Heart right ventricle (tissue), 16 donors: ENCODE results near the gene RASGRF2. TPM values are rescaled to one million over a fixed set of nuclear protein-coding genes. Genes with fewer than 3 reads are reported as not detected.

Experiments used
- ATAC-seq, 8 donors: fragments of 200-7000 bp; cut with Tn5 transposase; one replicate each; pipeline ENCODE4 v1.9.1; 2020; ENCODE audit warnings: mild to moderate bottlenecking in 8 of 8, moderate library complexity in 8 of 8, moderate number of reproducible peaks in 1 of 8
- DNase-seq, 2 donors: peaks; one replicate each; pipeline ENCODE4 v3.0.0-alpha.2; 2020
- H3K27ac ChIP-seq, 10 donors: fragments of 200-600 bp; sonication (generic) in 2 of 10; one replicate each; pipeline versions ENCODE4 v1.5.0 to v1.8.0; 2020 to 2022; ENCODE audit warnings: mild to moderate bottlenecking in 3 of 10
- H3K27me3 ChIP-seq, 7 donors: fragments of 200-600 bp; one replicate each; pipeline ENCODE4 v1.8.0; 2021 to 2022; ENCODE audit warnings: mild to moderate bottlenecking in 2 of 7
- H3K36me3 ChIP-seq, 9 donors: fragments of 200-600 bp; sonication (generic) in 1 of 9; one replicate each; pipeline versions ENCODE4 v1.5.0 to v1.8.0; 2020 to 2022; ENCODE audit warnings: mild to moderate bottlenecking in 2 of 9
- H3K4me1 ChIP-seq, 9 donors: fragments of 200-600 bp; sonication (generic) in 1 of 9; one replicate each; pipeline versions ENCODE4 v1.5.0 to v1.8.0; 2020 to 2022; ENCODE audit warnings: mild to moderate bottlenecking in 4 of 9
- H3K4me3 ChIP-seq, 10 donors: fragments of 200-600 bp; sonication (generic) in 2 of 10; one replicate each; pipeline versions ENCODE4 v1.5.0 to v1.8.0; 2020 to 2022; ENCODE audit warnings: mild to moderate bottlenecking in 7 of 10, moderate library complexity in 2 of 10
- H3K9me3 ChIP-seq, 11 donors: fragments of 200-600 bp in 10 of 11; sonication (generic) in 2 of 11; one replicate each; pipeline versions ENCODE4 v1.5.0 to v1.8.0; 2013 to 2022; ENCODE audit warnings: mild to moderate bottlenecking in 2 of 11, control low read depth in 1 of 11, moderate library complexity in 1 of 11
- WGBS, 2 donors: extraction: QIAGEN DNeasy Blood & Tissue Kit; methylation state at CpG; one replicate each; pipeline ENCODE4 v1.1.7; 2013; ENCODE audit warnings: inconsistent platforms in 1 of 2; 5-methylcytosine and 5-hydroxymethylcytosine counted together
- intact Hi-C, 10 donors: fragments of 100-400 bp; cut with DNase I; formaldehyde crosslinking; loops; one replicate each; pipeline versions ENCODE4 v1.11.1 to v1.14.2; 2022
- polyA plus RNA-seq, 2 donors: library from polyadenylated mRNA; stranded (reverse); fragments of 200-250 nt; gene quantifications; one replicate each; pipeline ENCODE4 v1.2.3, GENCODE V29; 2013
- total RNA-seq, 10 donors: library from RNA; stranded (reverse); fragmentation: NEBNext Ultra II Directional in 3 of 10; extraction: Animal tissue kit (Norgen Biotek cat#: 25700) in 3 of 10; gene quantifications; one replicate each; pipeline versions ENCODE4 v1.2.1 to v1.2.4, GENCODE V29; 2021 to 2023
- TF ChIP-seq, protein P1 (sequence below), 9 donors: fragments of 200-600 bp; sonication (generic) in 2 of 9; IDR thresholded peaks; one replicate each; pipeline versions ENCODE4 v1.5.0 to v1.8.0; 2021 to 2022; ENCODE audit warnings: antibody characterized with exemption in 9 of 9, mild to moderate bottlenecking in 5 of 9, moderate library complexity in 1 of 9
- donor health status: Arrhythmogenic right ventricular cardiomyopathy.
- donor health status: ischemic (EF 13 %, LVEDD 7.1; RV severe dilation, severe dysfunction).
- donor health status: healthy with polysubstance abuse.
- donor health status: DM: no; HTN: yes; CAD: no.
- donor health status: DM: no; HTN: no; CAD: no.
- donor health status: ischemic (EF 25% LVEDD 6.9; RV normal size, moderate dysfunction).
- donor health status: ischemic (EF 25% LVEDD 5.7; RV mildly dilated, moderate dysfunction).
- donor health status: healthy.
- donor health status: DM: yes; HTN: yes; CAD: no.
- donor health status: Ischemic cardiomyopathy.
- donor health status: ischemic (EF 35%, LVEDD 5.7; RV mildly dilated, moderate dysfunction).
- donor health status: nonischemic (EF 11% LVEDD 7.7; RV severe dilation, severe dysfunction).
- donor health status: DM: yes; HTN: yes; CAD: no.
- donor health status: PGD.
- donor health status: ischemic (EF 29% LVEDD 5.4; RV normal size, mild dysfunction).
- donor health status: nonischemic (EF 23%, LVEDD 6.1; RV moderate dilation, normal function).

The RASGRF2 gene
- total and polyA plus RNA-seq, 12 donors, result 2.9 to 13.4 (median 6.8) TPM

- H3K4me1 ChIP-seq, result peaks cover 0 to 26% (median 4%) of the 10 kb centered on the region in 9 donors
- 57 to 58% methylated on average over 6 of the region's 6 CpGs for WGBS, 2 donors
- TF ChIP-seq, protein P1, sequence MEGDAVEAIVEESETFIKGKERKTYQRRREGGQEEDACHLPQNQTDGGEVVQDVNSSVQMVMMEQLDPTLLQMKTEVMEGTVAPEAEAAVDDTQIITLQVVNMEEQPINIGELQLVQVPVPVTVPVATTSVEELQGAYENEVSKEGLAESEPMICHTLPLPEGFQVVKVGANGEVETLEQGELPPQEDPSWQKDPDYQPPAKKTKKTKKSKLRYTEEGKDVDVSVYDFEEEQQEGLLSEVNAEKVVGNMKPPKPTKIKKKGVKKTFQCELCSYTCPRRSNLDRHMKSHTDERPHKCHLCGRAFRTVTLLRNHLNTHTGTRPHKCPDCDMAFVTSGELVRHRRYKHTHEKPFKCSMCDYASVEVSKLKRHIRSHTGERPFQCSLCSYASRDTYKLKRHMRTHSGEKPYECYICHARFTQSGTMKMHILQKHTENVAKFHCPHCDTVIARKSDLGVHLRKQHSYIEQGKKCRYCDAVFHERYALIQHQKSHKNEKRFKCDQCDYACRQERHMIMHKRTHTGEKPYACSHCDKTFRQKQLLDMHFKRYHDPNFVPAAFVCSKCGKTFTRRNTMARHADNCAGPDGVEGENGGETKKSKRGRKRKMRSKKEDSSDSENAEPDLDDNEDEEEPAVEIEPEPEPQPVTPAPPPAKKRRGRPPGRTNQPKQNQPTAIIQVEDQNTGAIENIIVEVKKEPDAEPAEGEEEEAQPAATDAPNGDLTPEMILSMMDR (IDR thresholded peaks at IDR 0.05), result no peak
- peaks cover 4 to 74% (median 51%) of the 10 kb centered on the region in 7 donors for H3K27me3 ChIP-seq
- no peaks in the 10 kb centered on the region for H3K9me3 ChIP-seq
- ATAC-seq (no peak), DNase-seq (no peak)
- no peak overlapping the region for H3K4me3 ChIP-seq
- no peak overlapping the region for H3K27ac ChIP-seq
- intact Hi-C loops, result loop anchor here in 3 of 10 donors (5.0 to 10.0 kb wide), 4 partner anchors 150 to 238 kb away; no protein-coding TSS in a partner anchor
- H3K36me3 ChIP-seq, result no peaks in the 10 kb centered on the region
Measured at GRCh38 chr5:80957031-80957761, 3.0 kb upstream of the RASGRF2 start.

- Histone ChIP-seq H3K9me3 (no peaks in the 10 kb centered on the region), H3K4me3 (no peak overlapping the region), H3K4me1 (peaks cover 0 to 26% (median 4%) of the 10 kb centered on the region in 9 donors), H3K27ac (no peak overlapping the region), H3K36me3 (no peaks in the 10 kb centered on the region), H3K27me3 (peaks cover 3 to 79% (median 51%) of the 10 kb centered on the region in 7 donors)
- 73 to 87% methylated on average over 4 of the region's 4 CpGs for WGBS, 2 donors
- ATAC-seq (no peak), DNase-seq (no peak)
- intact Hi-C loops, result loop anchor here in 3 of 10 donors (5.0 to 10.0 kb wide), 4 partner anchors 149 to 236 kb away; no protein-coding TSS in a partner anchor
- TF ChIP-seq, protein P1 (IDR thresholded peaks at IDR 0.05), result no peak
Measured at GRCh38 chr5:80958616-80959015, 1.5 kb upstream of the RASGRF2 start.

DNA sequence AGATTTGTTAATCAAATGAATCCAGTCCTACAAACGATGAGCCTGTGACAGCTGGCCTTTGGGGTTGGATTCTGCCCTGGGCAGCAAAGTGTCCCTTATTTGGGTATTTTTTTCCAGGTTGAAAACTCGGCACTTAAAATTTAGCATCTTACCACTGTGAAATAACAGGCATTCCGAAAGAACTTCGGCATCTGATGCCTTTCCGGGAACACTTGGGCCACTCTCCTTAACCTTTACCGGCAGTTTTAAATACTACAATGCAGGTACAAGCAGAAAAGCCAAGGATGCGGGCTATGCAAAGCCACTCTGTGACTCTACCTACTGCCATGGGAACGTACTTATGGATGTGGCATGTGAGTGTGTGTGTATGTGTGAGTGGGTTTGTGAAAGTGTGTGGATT lies 1.0 kb upstream of the RASGRF2 start:
- H3K4me3 ChIP-seq, result no peak overlapping the region
- 70 to 71% methylated on average over 8 of the region's 8 CpGs for WGBS, 2 donors
- peaks cover 0 to 77% (median 51%) of the 10 kb centered on the region in 7 donors for H3K27me3 ChIP-seq
- peaks cover 0 to 28% (median 4%) of the 10 kb centered on the region in 9 donors for H3K4me1 ChIP-seq
- no peak for DNase-seq
- H3K36me3 ChIP-seq, result no peaks in the 10 kb centered on the region
- intact Hi-C loops, result loop anchor here in 3 of 10 donors (5.0 to 10.0 kb wide), 4 partner anchors 148 to 236 kb away; no protein-coding TSS in a partner anchor
- TF ChIP-seq, protein P1 (IDR thresholded peaks at IDR 0.05), result no peak
- no peak overlapping the region for H3K27ac ChIP-seq
- no peak for ATAC-seq
- H3K9me3 ChIP-seq, result no peaks in the 10 kb centered on the region

DNA sequence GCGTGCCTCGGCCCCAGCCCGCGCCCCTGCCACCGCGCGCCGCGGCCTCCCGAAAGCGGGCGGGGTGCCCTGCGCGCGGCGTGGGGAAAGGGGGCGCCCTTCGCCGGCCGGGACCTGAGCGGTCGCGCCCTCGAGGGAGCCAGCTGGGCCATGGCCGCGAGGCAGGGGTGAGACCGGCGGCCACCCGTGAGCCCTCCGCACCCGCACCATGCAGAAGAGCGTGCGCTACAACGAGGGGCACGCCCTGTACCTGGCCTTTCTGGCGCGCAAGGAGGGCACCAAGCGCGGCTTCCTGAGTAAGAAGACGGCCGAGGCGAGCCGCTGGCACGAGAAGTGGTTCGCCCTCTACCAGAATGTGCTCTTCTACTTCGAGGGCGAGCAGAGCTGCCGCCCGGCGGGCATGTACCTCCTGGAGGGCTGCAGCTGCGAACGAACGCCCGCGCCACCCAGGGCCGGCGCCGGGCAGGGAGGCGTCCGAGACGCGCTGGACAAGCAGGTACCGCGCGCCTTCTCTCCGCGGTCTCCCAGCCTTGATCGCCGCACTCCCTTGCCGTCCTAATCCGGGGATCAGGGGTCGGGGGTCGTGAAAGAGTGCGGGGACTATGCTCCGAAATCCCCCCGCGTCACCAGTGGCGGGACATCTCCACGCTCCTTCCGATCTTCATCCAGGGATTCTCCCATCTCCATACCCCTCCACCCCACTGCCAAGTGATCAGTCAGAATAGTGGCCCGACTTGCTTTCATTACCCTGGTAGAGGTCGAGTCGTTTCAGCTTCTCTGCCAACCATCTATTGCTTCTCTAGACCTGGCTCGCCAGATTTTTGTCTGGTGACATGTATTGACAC lies 590 bp downstream of the RASGRF2 start:
- Histone ChIP-seq H3K4me1 (peaks cover 0 to 34% (median 4%) of the 10 kb centered on the region in 9 donors), H3K27me3 (peaks cover 0 to 88% (median 41%) of the 10 kb centered on the region in 7 donors), H3K4me3 (peak overlapping the region; percentile 54 to 77 (median 65)), H3K36me3 (no peaks in the 10 kb centered on the region), H3K27ac (peak overlapping the region; percentile 83 to 92 (median 87)), H3K9me3 (no peaks in the 10 kb centered on the region)
- ATAC-seq (peak; percentile 74 to 91 (median 83)), DNase-seq (peak; percentile 29 to 40)
- TF ChIP-seq, protein P1 (IDR thresholded peaks at IDR 0.05), result peak in 8 of 9 donors; percentile 11 to 54 (median 30)
- WGBS, 2 donors, result 1% methylated on average over 65 to 84 of the region's 84 CpGs
- intact Hi-C loops, result loop anchor here in 6 of 10 donors (5.0 kb wide), 6 partner anchors 42 to 147 kb away; no protein-coding TSS in a partner anchor
